K562 (cell line): ENCODE data around the gene TIGIT. TPM values are rescaled to one million over a fixed set of nuclear protein-coding genes. Genes with fewer than 3 reads are reported as not detected.

Source experiments
- ATAC-seq: fragments of 200-7000 bp; cut with Tn5 transposase; 3 replicates; pipeline ENCODE4 v1.9.1; 2020; ENCODE audit warnings: moderate library complexity
- BruUV-seq: library from RNA; stranded (reverse); fragments of 400-500 nt; replicated peaks from 2 replicates; lab custom pipeline; 2021; lab: Mats Ljungman, UMichigan
- CTCF ChIA-PET: fragments of 300-600 bp; formaldehyde crosslinking; extraction: SDS; loops from one replicate; lab custom pipeline; 2021; ENCODE audit warnings: low intra/inter-chr PET ratio; lab: Yijun Ruan, JAX
- POLR2A ChIA-PET: fragments of 300-600, 350-650 bp; sonication (Branson Sonifier 250); formaldehyde crosslinking; extraction: SDS; loops from one replicate; lab custom pipeline; 2021; ENCODE audit warnings: antibody characterized with exemption, inconsistent platforms; lab: Yijun Ruan, JAX
- DNase-seq, 4 experiments: peaks; one replicate each; pipeline versions ENCODE4 v3.0.0 to v3.0.0-alpha.2; 2011 to 2018; ENCODE audit warnings: low spot score in 3 of 4, mixed read lengths in 3 of 4; ENCODE audit errors: extremely low read depth in 1 of 4
- FAIRE-seq: peaks from 2 replicates; lab custom pipeline; 2011; peaks lifted over from hg19 to GRCh38; lab: Jason Lieb, UNC
- H2AFZ ChIP-seq: 2 replicates; pipeline ENCODE4 v1.6.0; 2011; ENCODE audit warnings: low read depth, low read length, control low read depth, inconsistent platforms
- H3K27ac ChIP-seq: fragments of 200-600 bp; 3 replicates; pipeline ENCODE4 v1.8.0; 2011; ENCODE audit warnings: low read depth, mild to moderate bottlenecking, control low read depth, inconsistent platforms, low read length, moderate library complexity, mixed read lengths; ENCODE audit errors: extremely low read depth
- H3K27me3 ChIP-seq, 2 experiments: fragments of 300-600 bp in 1 of 2; 2 replicates in 1 of 2; 3 replicates in 1 of 2; pipeline versions ENCODE4 v1.6.0 to v1.8.0; 2011; ENCODE audit warnings: inconsistent platforms in 2 of 2, low read length in 2 of 2, mild to moderate bottlenecking in 1 of 2, mixed read lengths in 1 of 2, moderate library complexity in 1 of 2; ENCODE audit not compliant: control insufficient read depth in 2 of 2, insufficient read depth in 2 of 2
- H3K36me3 ChIP-seq: fragments of 300-600 bp; 3 replicates; pipeline ENCODE4 v1.8.0; 2011; ENCODE audit warnings: mild to moderate bottlenecking, low read length, inconsistent platforms; ENCODE audit not compliant: control insufficient read depth, insufficient read depth
- H3K4me1 ChIP-seq, 2 experiments: fragments of 200-600 bp in 1 of 2; replicated peaks in 1 of 2; 2 replicates in 1 of 2; 3 replicates in 1 of 2; pipeline versions ENCODE4 v1.5.1 to v1.8.0; 2011; ENCODE audit warnings: inconsistent platforms in 2 of 2, low read length in 2 of 2, mild to moderate bottlenecking in 1 of 2, mixed read lengths in 1 of 2, moderate library complexity in 1 of 2; ENCODE audit not compliant: control insufficient read depth in 2 of 2, insufficient read depth in 2 of 2
- H3K4me2 ChIP-seq: 2 replicates; pipeline ENCODE4 v1.6.1; 2011; ENCODE audit warnings: low read length, control low read depth, inconsistent platforms, mixed read lengths; ENCODE audit not compliant: insufficient read depth
- H3K4me3 ChIP-seq: fragments of 200-600 bp; sonication (generic), shearing (Covaris generic); 2 replicates; pipeline ENCODE4 v1.5.1; 2016; ENCODE audit warnings: control low read depth, inconsistent platforms
- H3K79me2 ChIP-seq: fragments of 200-600 bp; 3 replicates; pipeline ENCODE4 v1.8.0; 2011; ENCODE audit warnings: low read length, inconsistent platforms; ENCODE audit not compliant: control insufficient read depth, insufficient read depth
- H3K9ac ChIP-seq, 2 experiments: 2 replicates each; pipeline versions ENCODE4 v1.6.0 to v1.6.1; 2011; ENCODE audit warnings: low read depth in 2 of 2, low read length in 2 of 2, control low read depth in 1 of 2, inconsistent platforms in 1 of 2, mild to moderate bottlenecking in 1 of 2, mixed read lengths in 1 of 2; ENCODE audit not compliant: insufficient read depth in 1 of 2
- H3K9me1 ChIP-seq: one replicate; pipeline ENCODE4 v1.6.0; 2011; ENCODE audit warnings: inconsistent platforms, mild to moderate bottlenecking, low read length, moderate library complexity; ENCODE audit not compliant: control insufficient read depth, insufficient read depth
- H3K9me3 ChIP-seq: replicated peaks from 2 replicates; pipeline ENCODE4 v1.5.1; 2011; ENCODE audit warnings: low read depth, low read length, inconsistent platforms; ENCODE audit not compliant: control insufficient read depth, insufficient read depth
- H4K20me1 ChIP-seq: replicated peaks from 2 replicates; pipeline ENCODE4 v1.6.1; 2011; ENCODE audit warnings: low read length, inconsistent platforms, mixed read lengths; ENCODE audit not compliant: control insufficient read depth, insufficient read depth
- GTF2A2 ChIP-seq: IDR thresholded peaks from 2 replicates; pipeline ENCODE4 v1.6.1; 2016; ENCODE audit warnings: mild to moderate bottlenecking, missing genetic modification characterization, missing compliant biosample characterization
- HIVEP1 ChIP-seq: fragments of 250-450 bp; sonication (Bioruptor Pico); IDR thresholded peaks from 2 replicates; pipeline ENCODE4 v1.4.0; 2020; ENCODE audit warnings: mild to moderate bottlenecking
- MAFK ChIP-seq: IDR thresholded peaks from 2 replicates; pipeline ENCODE4 v1.6.1; 2011; ENCODE audit warnings: low read length, improper control_type of control experiment
- OTX1 ChIP-seq: fragments of 450-650 bp; formaldehyde crosslinking; IDR thresholded peaks from 2 replicates; pipeline ENCODE4 v1.4.0; 2022; ENCODE audit warnings: mild to moderate bottlenecking
- SAFB2 ChIP-seq: fragments of 200-400 bp; formaldehyde crosslinking; IDR thresholded peaks from 2 replicates; pipeline ENCODE4 v1.6.1; 2018; ENCODE audit warnings: borderline replicate concordance, low read length, low read depth, moderate library complexity; ENCODE audit not compliant: severe bottlenecking
- TAL1 ChIP-seq: fragments of 450-650 bp; IDR thresholded peaks from 2 replicates; pipeline ENCODE4 v1.6.1; 2016; ENCODE audit warnings: mild to moderate bottlenecking
- TCFL5 ChIP-seq: fragments of 250-450 bp; sonication (Bioruptor Pico); conservative IDR thresholded peaks from 2 replicates; pipeline ENCODE4 v1.6.1; 2021; ENCODE audit warnings: mild to moderate bottlenecking, moderate library complexity, matching md5 sums
- ZBED1 ChIP-seq: IDR thresholded peaks from 2 replicates; pipeline ENCODE4 v1.6.1; 2014
- ZC3H4 ChIP-seq: sonication (generic); formaldehyde crosslinking; IDR thresholded peaks from 2 replicates; pipeline ENCODE4 v1.9.0; 2021; ENCODE audit warnings: missing genetic modification reagents, borderline replicate concordance
- ZFP1 ChIP-seq: fragments of 450-650 bp; formaldehyde crosslinking; IDR thresholded peaks from 2 replicates; pipeline ENCODE4 v1.4.0; 2020; ENCODE audit warnings: mild to moderate bottlenecking, mixed read lengths
- ZNF408 ChIP-seq: fragments of 250-450 bp; sonication (Bioruptor Pico); IDR thresholded peaks from 2 replicates; pipeline ENCODE4 v1.4.0; 2020; ENCODE audit warnings: low read depth, mild to moderate bottlenecking, moderate library complexity
- ZNF512 ChIP-seq: IDR thresholded peaks from 2 replicates; pipeline ENCODE4 v1.6.1; 2016; ENCODE audit warnings: missing genetic modification characterization, missing compliant biosample characterization
- WGBS: fragments of 100-300 bp; shearing (Covaris generic); methylation state at CpG from one replicate; pipeline ENCODE4 v1.1.6; 2016; ENCODE audit warnings: low coverage, mixed read lengths; ENCODE audit not compliant: insufficient coverage; ENCODE audit errors: missing lambda C conversion rate; 5-methylcytosine and 5-hydroxymethylcytosine counted together
- in situ Hi-C: fragments of 300-500 bp; cut with MboI; formaldehyde crosslinking; loops from 4 replicates; pipeline ENCODE4 v1.15.0; 2018; ENCODE audit warnings: inconsistent platforms, mixed read lengths
- intact Hi-C: fragments of 100-400 bp; cut with micrococcal nuclease; formaldehyde crosslinking; loops from 2 replicates; pipeline ENCODE4 v1.14.2; 2022
- polyA plus RNA-seq, 8 experiments: library from polyadenylated mRNA; depleted of rRNA in 4 of 8; stranded (reverse) in 5 of 8; unstranded in 3 of 8; fragments of >200 nt; fragmentation: Nextera tagmentation in 2 of 8; fragmentation: Illumina TruSeq in 1 of 8; extraction: Ambion mirVana in 2 of 8; extraction: Trizol in 1 of 8; gene quantifications; 2 replicates each; pipeline versions ENCODE4 v1.2.1 to v1.2.3, GENCODE V29; 2011 to 2014; ENCODE audit warnings: inconsistent platforms in 1 of 8, missing spikeins in 1 of 8
- total RNA-seq, 7 experiments: library from RNA; depleted of rRNA in 6 of 7; stranded (reverse); fragments of >200 nt in 6 of 7; fragmentation: Illumina TruSeq in 2 of 7; extraction: Trizol in 2 of 7; gene quantifications; 2 replicates each; pipeline versions ENCODE4 v1.2.1 to v1.2.3, GENCODE V29; 2011 to 2021; ENCODE audit warnings: low replicate concordance in 1 of 7

Gene TIGIT
- total and polyA plus RNA-seq, 9 of the 15 experiments (the other 6 are each of a cell fraction or from before 2014, with no cell fraction given), result 0.11 TPM; not detected in 8

- TF ChIP-seq GTF2A2 (tag) (no peak), OTX1 (CRISPR knock-in tag) (no peak), TCFL5 (CRISPR knock-in tag) (no peak), TAL1 (no peak), SAFB2 (no peak), ZBED1 (no peak), ZNF408 (CRISPR knock-in tag) (no peak), ZC3H4 (CRISPR knock-in tag) (no peak), MAFK (no peak), HIVEP1 (CRISPR knock-in tag) (no peak), ZFP1 (CRISPR knock-in tag) (no peak), ZNF512 (tag) (no peak)
- intact Hi-C loops, result no loop called here
Measured at GRCh38 chr3:114286266-114286665, 7.6 kb upstream of the TIGIT start.

More at GRCh38 chr3:114286266-114286665, 7.6 kb upstream of the TIGIT start:
- DNase-seq (no peak), FAIRE-seq (no peak), ATAC-seq (no peak)
- H3K27ac ChIP-seq, result no peak overlapping the region
- WGBS, result 0% methylated on average over 2 of the region's 2 CpGs
- H3K4me1 ChIP-seq, result peaks cover 0 to 6% of the 10 kb centered on the region in 2 experiments; a peak in 2 of 5 replicates
- no peaks in the 10 kb centered on the region for H3K27me3 ChIP-seq
- H3K4me2 ChIP-seq, result no peak overlapping the region
- H3K9me3 ChIP-seq, result no peaks in the 10 kb centered on the region
- H4K20me1 ChIP-seq, result no peaks in the 10 kb centered on the region
- no peak overlapping the region for H3K9ac ChIP-seq
- H3K79me2 ChIP-seq, result no peaks in the 10 kb centered on the region
- in situ Hi-C loops, result no loop called here
- no peaks in the 10 kb centered on the region for H3K9me1 ChIP-seq
- no peak overlapping the region for H2AFZ ChIP-seq
- BruUV-seq, result no TSS peak
- no peaks in the 10 kb centered on the region for H3K36me3 ChIP-seq
- CTCF ChIA-PET, result no interaction called here
- no peak overlapping the region for H3K4me3 ChIP-seq
- POLR2A ChIA-PET, result no interaction called here
